Measurements from ENCODE around the gene KCNK6.

KCNK6 gene

DNA sequence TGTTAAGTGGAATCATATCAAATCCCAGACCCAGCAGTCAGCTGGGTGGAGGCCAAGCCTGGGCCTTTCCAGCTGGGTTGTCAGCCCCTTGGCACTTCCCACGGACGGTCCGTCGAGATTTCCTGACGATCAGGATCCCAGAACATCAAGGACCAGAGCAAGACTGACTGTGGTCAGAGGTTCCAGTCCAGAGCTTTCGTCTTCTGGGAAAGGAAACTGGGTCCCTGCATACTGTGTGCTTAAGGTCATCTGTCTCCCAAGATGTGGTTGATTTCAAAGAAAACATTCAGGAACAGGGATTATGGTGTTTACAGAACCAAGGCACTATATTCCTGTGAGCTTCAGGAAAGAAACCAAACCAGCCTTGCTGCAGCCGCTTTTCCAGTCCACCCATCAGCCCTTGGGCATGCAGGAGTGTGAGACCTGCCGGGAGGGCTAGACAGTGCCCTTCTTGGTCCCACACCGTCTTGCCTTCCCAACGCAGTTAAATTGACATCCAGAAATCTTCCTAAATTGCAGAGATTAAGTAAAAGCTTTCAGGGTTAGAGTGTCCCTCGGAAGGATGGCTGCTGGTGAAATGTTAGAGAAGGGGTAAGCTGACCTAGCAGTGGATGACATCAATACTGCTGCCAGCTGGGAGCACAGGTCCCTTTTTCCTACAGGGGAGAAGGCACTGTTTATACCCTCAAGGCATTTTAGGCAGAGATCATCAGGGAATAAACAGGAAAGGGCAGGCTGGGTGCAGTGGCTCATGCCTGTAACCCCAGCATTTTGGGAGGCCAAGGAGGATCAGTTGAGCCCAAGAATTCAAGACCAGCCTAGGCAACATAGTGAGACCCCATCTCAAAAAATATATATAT, 20.6 kb upstream of the KCNK6 start:
- no peak for DNase-seq

- DNase-seq: no peak
Measured at GRCh38 chr19:38303517-38304351, 15.9 kb upstream of the KCNK6 start, which contains the start of gene C19orf33. TSS of gene C19orf33 (plus strand) at chr19:38304251. CDS start at chr19:38304262, 11 bp downstream.

DNA sequence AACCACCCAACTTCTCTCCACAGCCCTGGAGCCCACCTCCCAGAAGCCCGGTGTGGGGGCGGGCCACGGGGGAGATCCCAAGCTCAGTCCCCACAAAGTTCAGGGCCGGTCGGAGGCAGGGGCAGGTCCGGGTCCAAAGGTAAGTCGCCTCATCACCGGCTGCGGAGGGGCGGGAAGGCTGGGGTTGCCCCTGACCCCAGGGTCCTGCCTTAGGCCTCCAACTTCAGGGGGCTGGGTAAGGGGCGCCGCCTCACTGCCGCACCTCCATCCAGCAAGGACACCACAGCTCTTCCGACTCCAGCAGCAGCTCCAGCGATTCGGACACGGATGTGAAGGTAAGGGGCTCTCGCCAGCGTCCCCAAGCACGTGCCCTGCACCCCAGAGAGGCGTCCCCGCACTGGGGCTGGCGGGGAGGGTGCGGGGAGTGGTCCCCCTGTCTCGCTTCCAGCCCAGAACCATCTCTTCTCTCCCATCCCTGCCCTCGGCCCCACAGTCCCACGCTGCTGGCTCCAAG, 15.2 kb upstream of the KCNK6 start:
- no peak for DNase-seq

DNA sequence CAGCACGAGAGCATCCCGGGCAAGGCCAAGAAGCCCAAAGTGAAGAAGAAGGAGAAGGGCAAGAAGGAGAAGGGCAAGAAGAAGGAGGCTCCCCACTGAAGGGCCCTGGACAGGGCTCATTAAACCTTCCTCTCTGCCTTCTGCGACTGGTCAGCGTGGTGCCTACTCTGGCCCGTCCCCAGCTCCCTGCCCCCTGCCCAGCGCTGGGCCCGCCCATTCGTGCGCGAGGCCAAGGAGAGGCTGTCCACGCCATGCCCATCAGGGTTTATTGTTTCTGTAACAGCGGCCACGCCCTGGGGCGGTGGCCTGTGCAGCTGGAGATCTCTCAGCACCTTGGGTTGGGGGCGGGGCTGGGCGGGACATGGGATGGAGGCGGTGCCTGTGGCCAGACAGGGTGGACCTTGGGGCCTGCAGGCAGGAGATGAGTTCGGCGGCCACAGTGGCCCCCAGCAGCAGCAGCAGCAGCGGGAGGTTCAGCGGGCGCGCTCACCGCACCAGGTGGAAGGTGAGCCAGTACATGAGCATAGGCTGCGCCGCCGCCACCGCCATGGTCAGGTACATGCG, 14.7 kb upstream of the KCNK6 start:
- DNase-seq: no peak

DNA sequence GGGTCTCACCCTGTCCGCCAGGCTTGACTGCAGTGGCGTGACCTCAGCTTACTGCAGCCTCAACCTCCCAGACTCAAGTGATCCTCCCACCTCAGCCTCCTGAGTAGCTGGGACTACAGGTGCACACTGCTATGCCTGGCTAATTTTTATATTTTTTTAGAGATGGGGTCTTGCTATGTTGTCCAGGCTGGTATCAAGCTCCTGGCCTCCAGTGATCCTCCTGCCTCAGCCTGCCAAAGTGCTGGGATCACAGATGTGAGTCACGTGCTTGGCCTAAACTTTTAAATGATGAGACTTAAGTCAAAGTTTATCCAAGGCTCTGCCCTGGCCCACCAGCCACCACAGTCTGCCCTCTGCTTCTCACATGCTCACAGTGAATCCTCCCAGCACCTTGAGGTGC, 13.4 kb upstream of the KCNK6 start:
- DNase-seq: no peak

GRCh38 chr19:38307076-38307475, 12.6 kb upstream of the KCNK6 start:
- DNase-seq: no peak

DNA sequence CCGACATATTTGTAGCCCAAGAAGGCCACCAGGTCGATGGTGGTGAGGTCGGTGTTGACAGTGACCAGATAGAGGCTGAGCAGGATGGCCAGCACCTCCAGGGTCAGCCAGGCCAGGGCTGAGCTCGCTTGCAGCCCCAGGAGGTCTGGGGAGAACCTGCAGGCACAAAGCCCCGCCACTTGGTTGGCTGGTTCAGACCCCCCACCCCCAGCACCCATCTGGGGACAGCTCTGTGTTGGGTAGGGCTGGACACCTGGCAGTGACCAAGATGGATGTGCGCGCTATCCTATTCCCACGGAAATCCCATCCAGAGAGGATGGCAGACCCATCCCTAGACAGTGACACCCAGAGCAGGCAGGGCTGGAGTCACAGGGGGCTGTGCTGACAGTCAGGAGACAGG, 12.0 kb upstream of the KCNK6 start:
- DNase-seq: no peak

GRCh38 chr19:38308006-38308766, 11.5 kb upstream of the KCNK6 start:
- no peak for DNase-seq

GRCh38 chr19:38308926-38309614, 10.6 kb upstream of the KCNK6 start:
- no peak for DNase-seq

DNA sequence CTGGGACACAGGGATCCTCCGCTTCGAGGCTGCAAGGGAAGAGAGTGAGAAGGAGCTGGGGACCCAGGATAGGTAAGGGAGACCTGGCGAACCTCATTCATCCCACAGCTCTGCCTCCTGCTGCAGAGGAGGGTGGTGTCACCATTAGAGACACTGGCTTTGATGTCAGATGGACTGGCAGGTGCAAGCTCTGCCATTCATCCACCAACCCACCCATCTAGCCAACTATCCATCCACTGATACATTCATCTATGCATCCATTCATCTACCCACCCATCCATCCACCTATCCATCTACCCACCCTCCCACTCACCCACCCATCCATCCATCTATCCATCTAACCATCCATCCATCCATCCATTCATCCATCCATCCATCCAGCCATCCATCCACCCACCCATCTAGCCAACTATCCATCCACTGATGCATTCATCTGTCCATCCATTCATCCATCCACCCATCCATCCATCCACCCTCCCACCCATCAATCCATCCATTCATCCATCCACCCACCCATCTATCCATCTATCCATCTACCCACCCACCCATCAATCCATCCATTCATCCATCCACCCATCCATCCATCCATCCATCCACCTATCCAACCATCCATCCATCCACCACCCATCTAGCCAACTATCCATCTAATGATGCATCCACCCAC, 9.9 kb upstream of the KCNK6 start:
- no peak for DNase-seq

DNA sequence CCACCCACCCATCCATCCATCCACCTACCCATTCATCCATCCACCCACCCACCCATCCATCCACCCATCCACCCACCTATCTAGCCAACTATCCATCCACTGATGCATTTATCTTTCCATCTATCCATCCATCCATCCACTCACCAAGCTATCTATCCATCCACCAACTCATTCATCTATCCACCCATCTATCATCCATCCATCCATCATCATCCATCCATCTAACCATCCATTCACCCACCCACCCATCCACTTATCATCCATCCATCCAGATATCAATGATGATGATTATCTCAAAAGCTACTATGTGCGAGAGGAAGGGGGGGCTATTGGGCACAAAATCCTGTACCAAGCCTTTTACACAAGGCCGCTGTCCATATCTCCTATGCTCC, 9.4 kb upstream of the KCNK6 start:
- no peak for DNase-seq

- DNase-seq: no peak
Measured at GRCh38 chr19:38310986-38311385, 8.7 kb upstream of the KCNK6 start.

GRCh38 chr19:38315657-38316476, 3.8 kb upstream of the KCNK6 start, which contains the start of gene YIF1B:
TSS of gene YIF1B (minus strand) at chr19:38315947. CDS start at chr19:38315917, 30 bp downstream.
- peak; percentile 64 for DNase-seq

DNA sequence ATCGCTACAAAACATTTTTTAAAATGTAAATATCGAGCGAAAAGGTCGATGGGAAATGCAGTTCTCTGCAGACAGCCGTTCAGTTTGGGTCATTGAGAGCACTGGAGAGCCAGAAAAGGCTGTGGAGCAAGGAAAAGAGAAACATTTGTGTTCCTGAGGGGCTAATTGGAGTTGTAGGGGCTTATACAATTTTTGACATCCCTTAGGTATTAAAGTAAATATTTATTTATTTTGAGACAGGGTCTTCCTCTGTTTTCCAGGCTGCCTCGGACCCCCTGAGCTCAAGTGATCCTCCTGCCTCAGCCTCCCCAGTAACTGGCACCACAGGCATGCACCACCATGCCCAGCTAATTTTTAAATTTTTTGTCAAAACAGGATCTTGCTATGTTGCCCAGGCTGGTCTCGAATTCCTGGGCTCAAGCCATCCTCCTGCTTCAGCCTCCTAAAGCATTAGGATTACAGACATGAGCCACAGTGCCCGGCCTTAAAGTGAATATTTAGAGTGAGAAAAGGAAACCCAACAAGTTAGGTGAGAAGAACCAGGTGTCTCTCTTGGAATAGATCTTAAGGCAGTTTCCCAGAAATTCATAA, 3.1 kb upstream of the KCNK6 start:
- no peak for DNase-seq

DNA sequence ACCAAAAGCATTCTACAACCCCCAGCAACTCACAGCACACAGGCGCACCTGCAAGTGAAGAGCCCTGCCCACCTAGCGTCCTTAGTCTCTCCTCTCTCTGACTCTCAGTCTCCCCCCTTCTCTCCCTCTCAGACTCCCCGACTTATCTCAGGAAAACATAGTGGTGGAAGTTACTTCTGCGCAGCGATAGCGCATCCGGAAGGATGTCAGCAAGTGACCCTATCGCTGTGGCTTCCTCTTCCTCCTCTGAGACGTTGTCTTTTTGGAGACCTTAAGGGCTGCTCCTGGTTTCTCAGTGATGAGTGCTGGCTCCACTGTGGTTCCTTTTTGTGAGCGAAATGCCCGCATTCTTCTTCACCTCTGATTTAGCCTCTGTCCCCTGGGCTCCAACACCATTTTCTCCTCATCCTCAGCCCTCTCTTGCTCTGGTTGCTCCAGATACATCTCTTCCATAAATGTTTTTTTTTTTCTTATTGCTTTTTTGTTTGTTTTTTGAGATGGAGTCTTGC, 2.5 kb upstream of the KCNK6 start:
- DNase-seq: no peak

GRCh38 chr19:38318660-38319059, 985 bp upstream of the KCNK6 start:
- DNase-seq: no peak

DNA sequence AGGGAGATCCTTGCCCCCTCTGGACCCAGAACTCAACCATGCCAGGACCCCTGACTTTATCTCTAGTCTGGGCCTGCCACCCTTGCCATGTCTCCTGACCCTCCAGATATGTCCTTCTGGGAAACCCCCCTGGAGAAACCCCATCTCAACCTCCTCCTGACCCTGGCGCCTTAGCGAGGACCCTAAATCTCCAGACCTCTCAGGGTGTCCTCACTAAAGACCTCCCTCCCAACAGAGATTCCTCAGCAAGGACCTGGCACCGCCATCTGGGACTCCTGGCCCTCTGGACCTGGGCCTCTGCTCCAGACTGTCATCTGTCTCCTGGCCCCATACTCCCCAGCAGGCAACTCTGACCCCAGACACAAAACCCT, 1.3 kb downstream of the KCNK6 start:
- no peak for DNase-seq

GRCh38 chr19:38321646-38322196, 2.1 kb downstream of the KCNK6 start:
- DNase-seq: no peak

- no peak for DNase-seq
Measured at GRCh38 chr19:38323291-38323690, 3.6 kb downstream of the KCNK6 start.

- no peak for DNase-seq
Measured at GRCh38 chr19:38324431-38324830, 4.8 kb downstream of the KCNK6 start.

All from cortex of kidney (tissue), 1 donor.